ENCODE results near the gene PLEKHH3.

The PLEKHH3 gene, protein sequence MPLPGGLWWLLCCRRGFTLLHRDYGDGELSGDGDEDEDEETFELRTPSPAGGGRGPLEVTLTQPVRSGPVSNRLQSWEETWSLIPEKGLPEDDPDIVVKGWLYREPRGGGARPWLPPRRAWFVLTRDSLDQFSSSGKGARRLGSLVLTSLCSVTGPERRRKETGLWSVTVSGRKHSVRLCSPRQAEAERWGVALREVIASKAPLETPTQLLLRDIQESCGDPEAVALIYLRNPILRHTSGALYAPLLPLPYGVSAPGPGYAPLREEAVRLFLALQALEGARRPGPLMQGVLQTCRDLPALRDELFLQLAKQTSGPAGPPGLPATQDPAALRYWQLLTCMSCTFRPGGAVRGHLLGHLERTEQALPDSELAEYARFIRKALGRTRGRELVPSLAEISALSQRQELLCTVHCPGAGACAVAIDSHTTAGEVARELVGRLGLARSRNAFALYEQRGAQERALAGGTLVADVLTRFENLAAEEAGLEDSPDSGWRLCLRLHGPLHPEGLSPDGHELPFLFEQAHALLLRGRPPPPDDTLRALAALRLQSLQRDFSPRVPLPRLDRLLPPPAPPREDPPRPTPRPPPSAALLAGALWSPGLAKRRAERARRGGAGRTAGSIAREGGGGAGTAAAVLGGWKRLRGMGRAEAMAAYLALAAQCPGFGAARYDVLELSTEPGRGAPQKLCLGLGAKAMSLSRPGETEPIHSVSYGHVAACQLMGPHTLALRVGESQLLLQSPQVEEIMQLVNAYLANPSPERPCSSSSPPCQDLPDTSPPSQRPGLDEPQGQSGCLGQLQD

DNA sequence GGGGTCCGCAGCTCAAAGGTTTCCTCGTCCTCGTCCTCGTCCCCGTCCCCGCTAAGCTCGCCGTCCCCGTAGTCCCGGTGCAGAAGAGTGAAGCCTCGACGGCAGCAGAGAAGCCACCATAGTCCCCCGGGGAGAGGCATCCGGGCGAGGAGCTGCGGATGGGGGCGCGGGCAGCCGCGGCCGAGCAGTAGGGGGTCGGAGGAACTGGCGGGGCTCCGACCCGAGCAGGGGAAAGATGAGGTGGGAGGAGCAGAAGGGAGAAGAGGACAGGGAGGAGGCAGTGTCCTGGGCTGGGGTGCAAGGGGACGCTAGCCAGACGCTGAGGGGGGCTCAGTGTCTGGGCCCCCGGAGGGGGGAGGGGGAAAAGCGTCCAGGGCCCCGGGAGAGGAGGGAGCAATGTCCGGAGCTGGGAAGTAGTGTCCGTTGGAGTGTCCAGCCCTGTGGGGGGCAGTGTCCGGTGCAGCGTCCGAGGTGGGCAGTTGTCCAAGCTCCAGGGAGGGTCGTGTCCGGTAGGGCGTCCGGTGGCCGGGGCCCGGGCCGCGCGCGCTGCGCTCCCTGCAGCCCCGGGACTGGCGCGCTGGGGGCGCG, at the start of gene PLEKHH3:
PLEKHH3 (minus strand) TSS at position 571 of the 588 bp plus-strand sequence; CDS start at position 140, 431 bp downstream.
- DNase-seq = no peak

DNA sequence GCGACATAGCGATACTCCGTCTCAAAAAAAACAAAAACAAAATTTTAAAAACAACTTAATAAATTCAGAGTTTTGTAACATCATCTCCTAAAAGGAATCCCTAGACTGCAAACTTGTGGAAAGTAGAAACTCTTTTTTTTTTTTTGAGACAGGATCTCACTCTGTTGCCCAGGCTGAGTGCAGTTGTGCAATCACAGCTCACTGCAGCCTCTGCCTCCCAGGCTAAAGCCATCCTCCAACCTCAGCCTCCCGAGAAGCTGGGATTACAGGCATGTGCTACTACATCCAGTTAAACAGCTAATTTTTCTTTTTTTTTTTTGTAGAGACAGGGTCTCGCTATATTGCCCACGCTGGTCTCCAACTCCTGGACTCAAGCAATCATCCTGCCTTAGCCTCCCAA, 48.3 kb upstream of the PLEKHH3 start:
- DNase-seq = no peak

DNA sequence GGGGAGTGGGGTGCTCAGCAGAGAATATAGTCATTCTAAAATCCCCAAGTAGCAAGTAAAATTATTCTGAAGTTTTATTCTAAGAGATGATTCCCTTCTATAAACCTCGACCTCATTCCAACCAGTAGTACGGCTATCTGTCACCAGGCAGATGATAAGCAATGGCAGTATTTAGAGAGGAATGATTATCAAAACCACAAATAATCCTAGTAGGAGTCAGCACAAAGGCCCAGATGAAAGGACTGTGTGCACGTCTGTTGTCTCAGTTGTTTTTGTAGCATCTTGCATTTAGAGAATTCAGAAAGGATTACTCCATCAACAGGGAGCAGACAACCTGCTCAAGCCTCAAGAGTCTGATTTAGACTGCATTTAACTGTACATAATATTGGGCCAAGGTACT, 46.8 kb upstream of the PLEKHH3 start:
- DNase-seq = no peak

DNA sequence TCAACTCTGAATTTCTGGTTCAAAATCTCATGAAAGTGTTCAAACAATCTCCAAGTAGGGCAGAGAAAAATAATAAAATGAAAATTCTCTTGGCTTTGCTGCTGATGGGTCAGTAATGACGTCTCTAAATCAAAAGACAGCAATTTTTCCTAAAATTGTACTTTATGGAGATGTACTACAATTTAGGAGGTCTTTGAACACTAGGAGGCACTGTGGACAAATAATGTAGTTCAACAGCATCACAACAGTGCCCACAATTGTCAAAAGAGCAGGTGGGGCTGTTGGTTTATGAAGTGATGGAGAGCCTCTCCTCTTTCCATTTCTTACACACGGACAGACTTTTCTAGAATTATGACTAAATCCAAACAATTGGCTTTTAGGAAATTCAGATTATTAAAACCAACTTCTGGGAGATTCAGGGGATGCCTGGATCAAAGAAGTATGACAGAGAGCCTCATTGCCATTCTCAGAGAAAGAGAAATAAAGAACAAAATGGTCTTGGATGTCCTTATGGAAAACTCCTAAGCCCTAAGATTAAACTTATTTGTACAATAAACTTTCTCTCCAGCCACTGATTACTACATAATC, 44.3 kb upstream of the PLEKHH3 start:
- DNase-seq = peak; percentile 16

DNA sequence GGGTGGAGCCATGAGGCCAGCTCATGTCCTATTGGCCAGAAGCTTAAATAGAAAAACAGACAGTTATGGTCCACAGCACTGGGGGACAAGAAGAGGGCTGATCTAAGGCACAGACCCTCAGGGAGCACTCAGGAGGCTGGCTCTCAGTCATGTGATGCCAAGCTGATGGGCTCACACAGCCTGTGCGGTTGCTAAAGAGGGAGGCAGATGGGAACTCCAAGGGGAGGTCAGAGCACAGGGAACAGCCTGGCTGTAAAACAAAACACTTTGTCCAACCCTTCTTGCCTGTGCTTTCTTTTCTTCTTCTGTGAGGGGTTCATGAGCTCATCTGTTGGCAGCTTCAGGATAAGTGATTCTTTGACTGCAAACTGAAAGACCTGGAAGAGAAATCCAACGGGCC, 32.8 kb upstream of the PLEKHH3 start:
- no peak for DNase-seq

DNA sequence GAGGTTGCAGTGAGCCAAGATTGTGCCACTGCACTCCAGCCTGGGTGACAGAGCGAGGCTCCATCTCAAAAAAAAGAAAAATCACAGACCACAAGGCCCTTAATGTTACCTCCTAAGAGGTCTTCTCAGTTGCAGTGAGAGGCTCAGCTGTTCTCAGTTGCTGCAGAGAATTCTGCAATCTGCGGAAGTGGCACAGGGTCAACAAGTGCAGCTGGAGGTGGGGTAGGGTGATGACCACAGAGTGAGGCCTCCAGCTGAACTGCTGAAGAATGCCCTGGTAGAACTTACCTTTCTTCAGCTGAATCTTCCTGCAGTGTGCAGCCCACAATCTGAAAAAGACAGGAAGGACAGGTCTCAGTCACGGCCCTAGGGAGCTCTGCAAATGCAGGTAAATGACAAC, 31.8 kb upstream of the PLEKHH3 start:
- DNase-seq = no peak

DNA sequence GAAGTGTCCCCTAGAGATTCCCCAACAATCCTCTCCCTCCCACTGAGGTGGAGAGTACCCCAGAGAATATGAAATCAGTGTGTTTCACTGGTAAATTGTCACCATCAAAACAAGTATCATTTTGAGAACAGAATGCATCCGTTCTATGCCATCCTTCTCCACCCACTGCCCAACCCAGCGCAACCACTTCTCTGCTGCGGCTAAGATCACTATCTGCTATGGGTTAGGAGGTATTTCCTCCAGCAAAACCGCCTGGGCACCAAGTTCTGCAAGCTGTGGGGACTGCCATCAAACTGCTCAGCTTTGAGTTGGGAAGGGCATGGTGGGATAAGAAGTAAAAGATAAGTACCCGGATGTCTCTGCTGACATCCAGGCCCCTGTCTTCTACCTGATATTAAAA, 29.9 kb upstream of the PLEKHH3 start:
- no peak for DNase-seq

DNA sequence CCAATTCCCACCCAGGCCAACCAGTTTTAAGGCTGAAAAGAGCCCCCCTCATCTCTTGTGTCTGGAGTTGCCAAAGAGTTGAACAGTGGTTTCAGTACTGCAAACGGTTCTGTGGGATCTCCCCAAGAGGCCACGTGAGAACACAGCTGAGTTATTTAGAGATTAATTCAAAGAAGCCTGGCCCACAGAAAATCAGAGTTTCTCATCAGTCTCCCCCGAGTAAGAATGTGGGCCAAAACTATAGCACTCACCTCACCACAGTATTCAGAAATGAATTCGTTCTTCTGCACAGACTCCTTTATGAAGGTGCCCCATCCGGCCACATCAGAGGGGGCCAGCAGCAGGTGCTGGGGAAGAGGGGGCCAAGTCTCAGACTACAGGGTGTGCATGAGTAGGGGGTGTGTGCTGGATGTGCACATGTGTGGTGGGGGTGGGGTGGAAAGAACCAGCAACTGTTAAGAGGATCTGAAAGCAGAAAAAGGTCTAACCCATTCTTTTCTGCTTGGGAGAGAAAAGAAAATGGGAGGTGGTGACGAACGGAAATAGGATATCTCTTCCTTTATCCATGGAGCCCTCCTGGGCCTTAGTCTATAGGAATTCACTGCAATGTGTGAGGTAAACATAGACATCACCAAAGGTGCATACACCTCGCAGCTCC, 28.2 kb upstream of the PLEKHH3 start:
- no peak for DNase-seq

DNA sequence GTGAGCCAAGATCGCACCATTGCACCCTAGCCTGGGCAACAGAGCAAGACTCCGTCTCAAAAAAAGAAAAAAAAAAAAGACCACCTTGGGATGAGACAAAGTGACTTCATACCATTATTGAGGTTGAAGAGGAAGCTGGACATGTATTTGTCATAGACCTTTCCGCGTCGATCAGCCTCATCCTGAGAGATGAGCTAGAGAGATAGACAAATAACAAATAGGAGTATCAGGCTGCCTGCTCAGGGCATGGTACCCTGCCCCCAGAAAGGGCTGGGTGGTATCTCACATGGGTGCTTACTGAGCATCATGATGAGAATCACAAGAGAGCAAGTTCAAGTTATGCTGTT, 27.7 kb upstream of the PLEKHH3 start:
- no peak for DNase-seq

DNA sequence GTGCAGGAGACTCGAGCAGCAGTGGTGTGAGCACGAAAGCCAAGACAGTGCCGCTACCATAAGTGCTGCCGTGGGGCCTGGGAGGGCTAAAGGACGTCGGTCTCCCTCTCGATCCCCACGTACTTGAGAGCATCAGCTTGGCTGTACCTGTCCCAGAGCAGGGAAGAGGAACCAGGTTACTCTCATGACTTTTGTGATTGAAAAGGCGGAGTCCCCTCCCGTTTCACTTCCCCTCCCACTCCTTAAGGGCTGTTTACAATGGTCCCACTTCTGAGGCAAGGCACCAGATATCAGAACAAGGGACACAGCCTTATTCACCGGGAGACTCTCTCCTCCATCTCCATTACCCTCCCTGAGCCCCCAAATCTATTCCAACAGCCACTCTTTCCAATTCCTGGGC, 25.7 kb upstream of the PLEKHH3 start:
- no peak for DNase-seq

DNA sequence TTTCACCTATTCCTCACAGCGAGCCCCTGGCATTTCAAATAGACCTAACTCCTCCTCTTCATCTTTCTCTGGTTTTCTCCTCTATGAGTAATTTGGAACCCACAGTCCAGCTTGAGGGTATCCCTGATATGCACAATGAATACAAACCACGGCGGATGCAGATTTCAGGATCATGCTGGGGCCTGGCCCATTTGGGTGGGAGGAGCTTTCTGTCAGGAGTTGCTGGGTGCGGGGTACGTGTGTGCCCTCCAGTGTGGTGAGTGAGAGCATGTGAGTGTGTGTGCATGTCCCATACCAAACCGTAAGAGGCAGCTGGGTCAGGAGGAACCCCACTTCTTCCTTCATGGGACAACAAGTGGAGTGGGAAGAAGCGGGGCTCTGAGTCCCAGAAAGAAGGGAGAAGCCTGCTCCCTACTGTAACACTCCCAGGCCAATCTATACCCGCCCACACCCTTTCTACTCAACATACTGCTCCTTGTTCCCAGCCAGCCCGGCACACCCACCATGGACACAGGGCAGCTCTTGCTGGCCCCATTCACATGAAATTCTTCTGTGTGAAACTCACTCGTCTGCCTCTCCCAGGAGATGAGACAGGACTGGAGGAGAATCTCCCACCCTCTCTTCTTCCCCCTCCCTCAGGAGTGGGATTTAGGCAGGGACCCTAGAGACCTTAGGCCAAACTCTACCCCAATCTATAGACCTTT, 23.9 kb upstream of the PLEKHH3 start:
- DNase-seq = no peak

DNA sequence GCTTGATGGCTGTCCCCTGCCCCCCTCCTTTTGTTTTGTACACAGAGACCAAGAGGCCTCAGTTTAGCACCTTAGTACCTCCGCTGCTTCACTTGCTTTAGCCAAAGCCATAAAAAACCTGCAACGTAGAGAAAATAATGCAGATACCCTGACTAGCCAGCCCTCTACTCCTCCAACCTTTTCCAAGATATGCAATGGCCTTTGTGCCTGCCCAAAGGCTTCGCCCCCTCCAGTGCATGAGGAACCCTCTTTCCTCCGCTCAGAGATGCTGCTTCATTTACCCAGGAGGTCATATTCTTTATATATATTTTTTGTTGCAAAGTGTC, 22.6 kb upstream of the PLEKHH3 start:
- DNase-seq = no peak

DNA sequence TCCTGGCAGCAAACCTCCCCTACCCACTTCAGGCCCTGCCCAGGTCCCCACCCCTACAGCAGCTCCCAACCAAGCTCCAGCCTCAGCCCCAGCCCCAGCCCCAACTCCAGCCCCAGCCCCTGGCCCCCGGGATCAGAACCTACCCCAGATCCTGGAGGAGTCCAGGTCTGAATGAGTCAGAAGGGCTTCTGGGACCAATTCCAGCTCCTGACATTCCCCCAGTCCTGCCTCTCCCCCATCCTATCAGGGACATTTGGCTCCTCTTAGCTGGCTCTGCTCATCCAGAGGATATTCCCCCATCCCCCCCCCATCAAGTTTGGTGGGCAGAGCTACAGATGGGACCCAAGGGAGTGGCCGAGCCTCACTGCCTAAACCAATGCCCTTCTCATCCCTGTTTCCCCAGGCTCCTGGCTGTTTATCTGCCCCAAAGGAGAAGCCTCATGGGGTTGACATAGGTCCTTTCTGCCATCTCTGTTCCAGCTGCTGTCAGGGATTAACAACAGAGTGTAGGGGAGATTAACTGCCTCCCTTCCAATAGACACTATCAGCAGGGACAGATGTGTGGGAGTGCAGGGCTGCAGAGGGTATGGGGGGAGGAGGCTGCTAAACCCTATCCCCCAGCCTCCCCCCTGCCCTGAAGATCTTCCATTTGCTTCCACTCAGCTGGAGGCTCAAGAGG, 22.1 kb upstream of the PLEKHH3 start:
- no peak for DNase-seq

DNA sequence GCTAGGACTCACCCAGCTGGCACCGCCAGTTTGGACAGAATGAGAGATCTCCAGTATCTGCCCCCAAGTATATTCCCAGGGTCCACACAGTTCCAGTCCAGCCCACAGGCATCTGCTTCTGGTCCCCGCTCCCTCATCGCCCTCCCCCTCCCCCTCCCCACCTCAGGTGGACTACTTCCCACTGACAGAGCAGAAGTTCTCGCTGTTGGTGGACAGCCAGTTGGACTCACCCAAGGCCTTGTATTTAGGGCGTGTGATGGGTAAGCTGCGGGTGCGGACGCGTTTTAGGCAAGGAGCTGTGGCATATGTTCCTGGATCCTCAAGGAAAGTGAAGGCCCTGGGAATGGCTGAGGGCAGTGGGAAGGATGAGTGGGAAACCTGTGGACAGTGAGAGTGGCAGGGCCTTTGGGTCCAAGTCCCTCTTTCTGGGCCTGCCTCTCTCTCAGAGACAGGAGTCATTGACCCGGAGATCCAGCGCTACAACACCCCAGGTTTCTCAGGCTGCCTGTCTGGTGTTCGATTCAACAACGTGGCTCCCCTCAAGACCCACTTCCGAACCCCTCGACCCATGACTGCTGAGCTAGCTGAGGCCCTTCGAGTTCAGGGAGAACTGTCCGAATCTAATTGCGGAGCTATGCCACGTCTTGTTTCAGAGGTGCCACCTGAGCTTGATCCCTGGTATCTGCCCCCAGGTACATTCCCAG, 20.5 kb upstream of the PLEKHH3 start:
- DNase-seq = no peak

DNA sequence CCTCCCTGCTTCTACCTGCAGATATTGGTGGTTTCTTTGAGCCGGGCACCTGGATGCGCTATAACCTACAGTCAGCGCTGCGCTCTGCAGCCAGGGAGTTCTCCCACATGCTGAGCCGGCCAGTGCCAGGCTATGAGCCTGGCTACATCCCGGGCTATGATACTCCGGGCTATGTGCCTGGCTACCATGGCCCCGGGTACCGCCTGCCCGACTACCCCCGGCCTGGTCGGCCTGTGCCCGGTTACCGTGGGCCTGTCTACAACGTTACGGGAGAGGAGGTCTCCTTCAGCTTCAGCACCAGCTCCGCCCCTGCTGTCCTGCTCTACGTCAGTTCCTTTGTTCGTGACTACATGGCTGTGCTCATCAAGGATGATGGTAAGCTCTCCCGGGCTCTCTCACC, 18.7 kb upstream of the PLEKHH3 start:
- DNase-seq = no peak

DNA sequence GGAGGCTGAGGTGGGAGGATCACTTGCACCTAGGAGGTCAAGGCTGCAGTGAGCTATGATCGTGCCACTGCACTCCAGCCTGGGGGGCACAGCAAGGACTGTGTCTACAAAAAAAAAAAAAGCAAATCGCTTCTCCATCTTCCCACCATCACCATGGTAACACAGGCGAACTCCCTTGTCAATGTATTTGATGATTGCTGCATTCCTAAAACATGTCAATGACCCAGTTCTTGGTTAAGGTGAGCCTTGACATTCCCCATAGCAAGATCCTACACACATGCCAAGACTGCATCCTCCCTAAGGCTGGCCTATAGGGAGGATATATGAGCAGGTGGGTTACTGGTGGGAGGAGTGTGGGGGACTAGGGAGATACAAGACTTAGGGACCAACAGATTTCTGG, 17.7 kb upstream of the PLEKHH3 start:
- DNase-seq = no peak

DNA sequence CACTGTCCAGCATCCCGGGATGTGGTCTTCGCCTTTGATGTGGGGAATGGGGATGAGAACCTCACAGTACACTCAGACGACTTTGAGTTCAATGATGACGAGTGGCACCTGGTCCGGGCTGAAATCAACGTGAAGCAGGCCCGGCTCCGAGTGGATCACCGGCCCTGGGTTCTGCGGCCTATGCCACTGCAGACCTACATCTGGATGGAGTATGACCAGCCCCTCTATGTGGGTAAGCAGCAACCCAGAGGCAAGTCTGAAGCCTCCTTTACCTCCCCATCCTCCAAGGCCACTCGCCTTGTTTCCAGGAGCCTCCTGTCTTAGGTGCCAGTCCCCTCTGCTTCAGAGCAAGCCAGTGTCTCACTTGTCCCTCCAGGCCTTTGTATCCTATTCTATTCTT, 15.7 kb upstream of the PLEKHH3 start:
- no peak for DNase-seq

DNA sequence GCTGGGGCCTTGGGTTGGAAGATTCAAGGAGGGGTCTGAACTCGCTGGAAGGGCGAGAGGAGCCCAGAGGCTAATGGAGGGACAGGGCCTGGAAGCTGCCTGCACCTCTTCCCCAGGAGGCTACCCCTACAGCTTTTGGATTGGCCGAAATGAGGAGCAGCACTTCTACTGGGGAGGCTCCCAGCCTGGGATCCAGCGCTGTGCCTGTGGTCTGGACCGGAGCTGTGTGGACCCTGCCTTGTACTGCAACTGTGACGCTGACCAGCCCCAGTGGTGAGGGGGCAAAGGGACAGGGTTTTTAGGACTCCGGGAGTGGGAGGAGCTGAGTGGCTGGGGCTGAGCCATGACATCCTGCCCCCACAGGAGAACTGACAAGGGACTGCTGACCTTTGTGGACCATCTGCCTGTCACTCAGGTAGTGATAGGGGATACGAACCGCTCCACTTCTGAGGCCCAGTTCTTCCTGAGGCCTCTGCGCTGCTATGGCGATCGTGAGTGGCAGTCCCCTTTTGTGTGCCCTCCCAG, 14.3 kb upstream of the PLEKHH3 start:
- no peak for DNase-seq

DNA sequence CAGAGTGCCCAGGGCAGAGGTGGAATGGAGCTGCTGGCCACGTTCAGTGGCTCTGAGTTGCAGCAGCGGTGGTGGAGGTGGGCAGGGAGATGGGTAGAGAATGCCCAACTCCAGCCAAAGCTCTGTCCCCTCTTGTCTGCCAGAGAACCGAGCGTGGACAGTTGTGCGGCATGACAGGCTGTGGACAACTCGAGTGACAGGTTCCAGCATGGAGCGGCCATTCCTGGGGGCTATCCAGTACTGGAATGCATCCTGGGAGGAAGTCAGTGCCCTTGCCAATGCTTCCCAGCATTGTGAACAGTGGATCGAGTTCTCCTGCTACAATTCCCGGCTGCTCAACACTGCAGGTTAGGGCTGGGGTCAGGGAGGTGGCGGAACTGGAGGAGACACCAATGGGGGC, 13.8 kb upstream of the PLEKHH3 start:
- no peak for DNase-seq

DNA sequence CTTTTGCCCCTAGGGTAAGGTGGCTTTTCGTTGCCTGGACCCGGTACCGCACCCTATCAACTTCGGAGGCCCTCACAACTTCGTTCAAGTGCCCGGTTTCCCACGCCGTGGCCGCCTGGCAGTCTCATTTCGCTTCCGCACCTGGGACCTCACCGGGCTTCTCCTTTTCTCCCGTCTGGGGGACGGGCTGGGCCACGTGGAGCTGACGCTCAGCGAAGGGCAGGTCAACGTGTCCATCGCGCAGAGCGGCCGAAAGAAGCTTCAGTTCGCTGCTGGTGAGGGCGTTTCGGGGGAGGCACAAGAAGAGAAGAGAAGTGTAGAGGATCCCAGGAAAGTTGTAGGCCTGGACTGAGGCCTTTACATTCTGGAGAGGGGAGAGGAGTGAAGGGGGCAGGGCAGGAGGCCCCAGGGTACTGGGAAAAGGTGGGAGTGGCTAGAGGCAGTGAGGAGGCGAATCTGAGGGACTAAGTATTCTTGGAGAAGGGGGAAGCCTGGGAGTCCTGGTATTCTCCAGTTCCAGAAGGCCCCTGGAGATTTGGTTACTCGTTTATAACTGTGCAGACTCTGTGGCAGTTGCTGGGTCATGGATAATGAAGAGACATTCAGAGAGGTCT, 11.0 kb upstream of the PLEKHH3 start:
- no peak for DNase-seq

Data from NCI-H187 treated with DMSO at 0.1 percent for 48 hours (cell line).